GM19452 (cell line): ENCODE data around the gene CRHBP.
"Not testable (repeated sequence)": the region's sequence is repeated elsewhere in the genome, so short reads cannot be mapped to it uniquely, and the experiment has no call there.

Experiments used
- ATAC-seq: cut with Tn5 transposase; IDR thresholded peaks from one replicate; pipeline ENCODE4 v1.9.1; 2021; ENCODE audit not compliant: unreplicated experiment

CRHBP gene

GRCh38 chr5:76958991-76959767 lies 6.3 kb downstream of the CRHBP start:
- no peak for ATAC-seq

- peak; percentile 76 for ATAC-seq
These were observed 7.3 kb downstream of the CRHBP start for GRCh38 chr5:76960004-76960625.

GRCh38 chr5:76964060-76964459 lies 11.2 kb downstream of the CRHBP start:
- ATAC-seq = no peak

GRCh38 chr5:76971511-76971910 lies 18.7 kb downstream of the CRHBP start:
- ATAC-seq = no peak

- no peak for ATAC-seq
These were observed 19.8 kb downstream of the CRHBP start for GRCh38 chr5:76972689-76973088.

- no peak for ATAC-seq
These were observed 21.9 kb downstream of the CRHBP start for GRCh38 chr5:76974785-76975184.

GRCh38 chr5:76978869-76979268 lies 26.0 kb downstream of the CRHBP start:
- ATAC-seq = no peak

- no peak for ATAC-seq
These were observed 27.8 kb downstream of the CRHBP start for GRCh38 chr5:76980518-76981144.

GRCh38 chr5:76982450-76982849 lies 29.6 kb downstream of the CRHBP start:
- no peak for ATAC-seq

GRCh38 chr5:76983468-76983867 lies 30.6 kb downstream of the CRHBP start:
- ATAC-seq = no peak

GRCh38 chr5:76986825-76987526 lies 34.1 kb downstream of the CRHBP start:
- no peak for ATAC-seq

- no peak for ATAC-seq
These were observed 38.1 kb downstream of the CRHBP start for GRCh38 chr5:76990899-76991459.

- ATAC-seq = not testable (repeated sequence)
These were observed 40.6 kb downstream of the CRHBP start for GRCh38 chr5:76993436-76993835.

- no peak for ATAC-seq
These were observed 41.5 kb downstream of the CRHBP start for GRCh38 chr5:76994337-76994736.

- not testable (repeated sequence) for ATAC-seq
These were observed 45.4 kb downstream of the CRHBP start for GRCh38 chr5:76998251-76998650.

- no peak for ATAC-seq
These were observed 46.6 kb downstream of the CRHBP start for GRCh38 chr5:76999451-76999850.

GRCh38 chr5:77003246-77003645 lies 50.4 kb downstream of the CRHBP start:
- no peak for ATAC-seq

GRCh38 chr5:77006124-77006523 lies 53.3 kb downstream of the CRHBP start:
- no peak for ATAC-seq

GRCh38 chr5:77008413-77008812 lies 55.6 kb downstream of the CRHBP start:
- ATAC-seq = no peak

- ATAC-seq = no peak
These were observed 57.4 kb downstream of the CRHBP start for GRCh38 chr5:77010243-77010642.

GRCh38 chr5:77011498-77011897 lies 58.7 kb downstream of the CRHBP start:
- no peak for ATAC-seq
